GM19452 (cell line): ENCODE results near the gene ECEL1.
"Not testable (repeated sequence)": the region's sequence is repeated elsewhere in the genome, so short reads cannot be mapped to it uniquely, and the experiment has no call there.

Source experiments
- ATAC-seq: cut with Tn5 transposase; IDR thresholded peaks from one replicate; pipeline ENCODE4 v1.9.1; 2021; ENCODE audit not compliant: unreplicated experiment

ECEL1 gene, protein sequence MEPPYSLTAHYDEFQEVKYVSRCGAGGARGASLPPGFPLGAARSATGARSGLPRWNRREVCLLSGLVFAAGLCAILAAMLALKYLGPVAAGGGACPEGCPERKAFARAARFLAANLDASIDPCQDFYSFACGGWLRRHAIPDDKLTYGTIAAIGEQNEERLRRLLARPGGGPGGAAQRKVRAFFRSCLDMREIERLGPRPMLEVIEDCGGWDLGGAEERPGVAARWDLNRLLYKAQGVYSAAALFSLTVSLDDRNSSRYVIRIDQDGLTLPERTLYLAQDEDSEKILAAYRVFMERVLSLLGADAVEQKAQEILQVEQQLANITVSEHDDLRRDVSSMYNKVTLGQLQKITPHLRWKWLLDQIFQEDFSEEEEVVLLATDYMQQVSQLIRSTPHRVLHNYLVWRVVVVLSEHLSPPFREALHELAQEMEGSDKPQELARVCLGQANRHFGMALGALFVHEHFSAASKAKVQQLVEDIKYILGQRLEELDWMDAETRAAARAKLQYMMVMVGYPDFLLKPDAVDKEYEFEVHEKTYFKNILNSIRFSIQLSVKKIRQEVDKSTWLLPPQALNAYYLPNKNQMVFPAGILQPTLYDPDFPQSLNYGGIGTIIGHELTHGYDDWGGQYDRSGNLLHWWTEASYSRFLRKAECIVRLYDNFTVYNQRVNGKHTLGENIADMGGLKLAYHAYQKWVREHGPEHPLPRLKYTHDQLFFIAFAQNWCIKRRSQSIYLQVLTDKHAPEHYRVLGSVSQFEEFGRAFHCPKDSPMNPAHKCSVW

DNA sequence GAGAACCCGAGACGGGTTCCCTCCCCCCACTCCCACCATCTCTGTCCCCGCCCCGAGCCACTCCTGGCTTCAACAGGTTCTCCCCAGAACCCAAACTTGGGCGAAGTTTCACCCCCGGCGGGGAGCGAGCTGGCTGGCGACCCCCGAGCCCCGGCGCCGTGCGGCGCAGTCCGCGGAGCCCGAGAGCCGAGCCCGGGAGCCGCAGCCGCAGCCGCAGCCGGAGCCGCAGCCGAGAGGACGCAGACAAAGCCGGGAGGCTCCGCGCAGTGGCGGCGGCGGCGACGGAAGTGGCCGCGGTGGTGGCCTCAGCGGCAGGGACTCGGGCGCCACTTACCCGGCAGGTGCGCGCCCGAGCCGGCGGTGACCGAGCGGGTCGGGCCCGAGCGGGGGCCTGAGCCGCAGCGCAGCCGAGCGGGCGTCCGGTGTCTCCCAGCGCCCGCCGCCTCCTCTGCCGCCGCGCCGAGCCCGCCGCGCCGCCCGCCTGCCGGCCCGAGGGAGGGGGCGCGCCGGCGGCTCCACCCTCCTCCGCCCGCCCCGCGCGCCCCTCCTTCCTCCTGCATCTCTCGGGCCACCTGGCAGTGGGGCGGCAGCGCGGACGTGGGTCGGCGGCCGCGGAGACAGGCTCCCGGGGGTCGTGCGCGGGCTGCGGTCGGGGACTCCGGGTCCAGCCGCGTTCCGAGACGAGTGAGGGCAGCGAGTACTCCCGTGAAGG is at the start of gene ECEL1:
Gene ECEL1 (minus strand): TSS at position 450 of the 712 bp plus-strand sequence. CDS start 1,181 bp downstream, outside the sequence.
- no peak for ATAC-seq

- ATAC-seq: no peak
Observed at GRCh38 chr2:232537079-232537478, 49.4 kb upstream of the ECEL1 start.

DNA sequence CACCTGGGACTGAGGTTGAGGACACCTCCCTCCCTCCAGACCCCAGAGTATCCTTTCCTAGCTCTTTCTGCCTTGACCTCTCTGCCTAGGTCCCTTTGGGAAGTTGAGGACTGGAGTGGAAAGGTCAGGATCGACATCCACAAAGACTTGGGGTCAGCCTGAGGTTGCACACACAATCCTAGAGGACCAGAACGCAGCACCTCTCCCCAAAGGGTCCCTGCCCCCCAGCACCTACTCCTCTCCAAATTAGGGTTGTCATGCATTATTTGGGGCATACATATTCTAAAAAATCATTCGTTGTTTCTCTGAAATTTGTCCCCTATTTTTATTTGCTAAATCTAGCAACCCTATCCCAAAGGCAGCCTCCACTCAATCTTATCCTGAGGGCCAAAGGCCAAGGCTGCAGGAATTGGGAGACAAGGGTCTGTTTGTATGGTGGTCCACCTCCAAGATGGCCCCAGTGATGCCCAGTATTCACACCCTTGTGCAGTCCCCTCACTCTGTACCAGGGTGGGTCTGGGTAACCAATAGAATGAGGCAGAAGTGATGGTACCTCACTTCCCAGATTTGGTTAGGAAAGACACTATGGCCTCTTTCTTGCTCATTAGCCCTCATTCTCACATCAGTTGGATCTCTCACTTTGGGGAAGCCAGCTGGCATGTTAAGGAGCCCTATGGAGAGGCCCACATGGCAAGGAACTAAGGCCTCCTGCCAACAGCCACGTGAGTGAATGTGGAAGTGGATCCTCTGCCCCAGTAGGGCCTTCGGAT is 48.3 kb upstream of the ECEL1 start:
- ATAC-seq: no peak

DNA sequence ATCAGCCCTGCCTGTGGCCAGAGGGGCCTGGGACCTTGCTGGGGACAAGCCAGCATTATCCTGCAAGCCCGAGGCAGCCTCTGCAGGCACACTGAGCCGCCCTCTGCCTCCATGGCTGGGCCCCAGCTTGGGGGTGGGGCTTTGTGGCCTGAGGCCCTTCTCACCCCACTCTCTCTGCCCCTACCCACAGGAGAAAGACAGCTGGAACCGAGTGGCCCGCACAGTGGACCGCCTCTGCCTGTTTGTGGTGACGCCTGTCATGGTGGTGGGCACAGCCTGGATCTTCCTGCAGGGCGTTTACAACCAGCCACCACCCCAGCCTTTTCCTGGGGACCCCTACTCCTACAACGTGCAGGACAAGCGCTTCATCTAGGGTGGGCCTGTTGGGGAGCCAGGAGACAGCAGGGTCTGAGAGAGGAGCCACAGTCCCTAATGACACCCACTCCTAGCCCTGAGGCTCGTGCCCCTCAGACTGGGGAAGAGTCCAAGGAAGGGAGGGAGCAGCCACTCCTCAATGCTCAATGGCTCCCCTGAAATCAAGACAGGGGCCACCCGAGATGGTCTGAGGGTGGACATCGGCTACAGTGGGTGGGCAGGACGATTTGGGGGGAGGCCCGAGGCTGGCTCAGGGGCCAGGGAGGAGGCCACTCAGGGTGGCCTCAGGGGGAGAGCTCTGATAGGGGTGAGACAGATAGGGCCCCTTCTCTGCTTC is 47.5 kb upstream of the ECEL1 start:
- ATAC-seq: no peak

- ATAC-seq: no peak
Observed at GRCh38 chr2:232533944-232534710, 46.5 kb upstream of the ECEL1 start.

- ATAC-seq: not testable (repeated sequence)
Observed at GRCh38 chr2:232532821-232533220, 45.2 kb upstream of the ECEL1 start.

DNA sequence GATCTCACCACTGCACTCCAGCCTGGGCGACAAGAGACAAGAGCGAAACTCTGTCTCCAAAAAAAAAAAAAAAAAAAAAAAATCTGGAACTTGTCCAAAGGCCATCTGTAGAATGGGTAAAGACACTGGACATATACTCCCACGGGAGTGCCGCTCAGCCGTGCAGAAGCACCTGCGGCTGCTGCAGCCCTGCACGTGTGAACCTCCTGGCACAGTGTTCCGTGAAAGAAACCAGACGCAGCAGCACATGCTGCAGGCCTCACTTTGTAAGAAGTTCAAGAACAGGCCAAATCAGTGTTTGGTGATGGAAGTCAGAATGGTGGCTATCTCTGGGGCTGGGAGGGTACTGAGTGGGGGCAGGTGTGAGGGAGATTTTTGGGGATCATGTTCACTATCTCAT is 44.8 kb upstream of the ECEL1 start:
- no peak for ATAC-seq

DNA sequence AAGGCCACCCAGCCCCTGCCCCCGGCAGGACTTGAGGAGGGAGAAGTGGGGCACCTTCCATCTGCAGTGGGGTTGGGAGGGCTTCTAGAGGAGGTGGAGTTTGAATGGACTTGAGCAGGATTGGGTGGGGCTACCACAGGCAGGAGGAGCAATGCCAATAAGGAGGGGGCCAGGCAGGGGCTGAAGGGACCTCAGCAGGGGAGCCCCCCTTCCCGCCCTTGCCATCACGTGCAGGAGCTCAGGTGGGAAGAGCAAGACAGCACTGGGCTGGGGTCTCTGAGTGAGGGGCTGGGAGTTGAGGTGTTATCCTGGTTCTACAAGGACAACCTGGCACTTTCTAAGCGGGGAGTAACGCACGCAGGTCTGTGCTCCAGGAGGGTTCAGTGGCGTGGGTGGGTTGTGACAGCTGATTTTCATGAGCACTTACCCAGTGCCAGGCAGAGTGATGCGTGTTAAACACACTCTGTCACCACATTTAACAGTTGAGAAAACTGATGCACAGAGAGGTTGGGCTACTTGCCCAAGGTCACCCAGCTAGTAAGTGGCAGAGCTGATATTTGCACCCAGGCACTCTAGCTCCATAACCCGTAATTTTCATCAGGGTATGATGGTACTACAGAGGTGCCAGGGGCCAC is 43.1 kb upstream of the ECEL1 start:
- no peak for ATAC-seq

GRCh38 chr2:232529806-232530547 is 42.3 kb upstream of the ECEL1 start:
- no peak for ATAC-seq

DNA sequence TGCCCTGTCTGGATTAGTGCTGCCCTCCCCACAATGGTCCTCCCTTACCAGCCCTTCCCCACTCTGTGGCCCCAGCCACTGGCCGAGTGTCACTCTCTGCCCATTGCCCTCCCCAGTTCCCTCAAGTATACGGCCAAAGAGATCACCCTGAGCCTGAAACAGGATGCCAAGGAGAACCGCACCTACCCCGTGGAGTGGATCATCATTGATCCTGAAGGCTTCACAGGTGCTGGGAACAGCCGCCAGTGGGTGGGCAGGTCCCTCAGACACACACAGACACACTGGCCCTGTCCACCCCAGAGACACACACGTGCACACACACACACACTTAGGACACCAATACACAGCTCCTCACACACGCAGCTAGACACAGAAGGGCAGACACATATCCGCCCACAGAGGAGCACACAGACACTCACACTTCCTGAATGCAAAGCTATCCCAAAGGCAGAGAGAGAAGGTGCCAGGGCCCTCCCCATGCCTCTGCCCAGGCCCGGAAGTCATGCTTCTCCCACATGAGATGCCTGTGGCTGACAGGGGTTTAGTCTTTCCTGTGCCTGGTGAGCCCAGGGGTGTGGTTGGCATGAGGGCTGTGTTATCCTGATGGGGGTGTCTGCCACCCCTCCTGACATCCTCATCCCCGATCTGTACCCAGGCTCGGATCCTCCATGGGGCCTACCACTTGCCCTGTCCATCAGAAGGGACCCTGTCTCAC is 41.3 kb upstream of the ECEL1 start:
- ATAC-seq: no peak

DNA sequence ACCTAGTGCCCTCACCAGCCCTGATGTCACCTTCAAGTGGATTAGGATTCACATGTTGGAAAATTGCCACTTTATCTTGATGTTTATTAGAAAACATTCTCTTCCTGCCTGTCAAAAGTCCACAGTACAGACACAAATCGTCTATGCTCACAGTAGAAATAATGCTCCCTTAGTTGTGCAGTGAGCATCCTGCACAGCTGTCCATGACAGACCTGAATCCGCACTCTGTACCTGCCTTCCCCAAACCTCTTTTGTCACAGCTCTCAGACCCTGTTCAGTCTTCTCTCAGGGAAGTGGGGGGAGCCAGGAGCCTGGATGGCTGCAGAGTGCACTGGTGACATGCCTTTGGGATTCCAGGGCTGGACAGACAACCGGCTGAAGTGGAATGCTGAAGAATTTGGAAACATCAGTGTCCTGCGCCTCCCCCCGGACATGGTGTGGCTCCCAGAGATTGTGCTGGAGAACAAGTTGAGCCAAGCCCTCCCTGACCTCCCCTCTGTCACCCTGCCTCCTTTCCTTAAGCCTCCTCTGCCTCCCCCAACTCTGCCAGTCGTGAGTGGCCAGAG is 40.4 kb upstream of the ECEL1 start:
- no peak for ATAC-seq

DNA sequence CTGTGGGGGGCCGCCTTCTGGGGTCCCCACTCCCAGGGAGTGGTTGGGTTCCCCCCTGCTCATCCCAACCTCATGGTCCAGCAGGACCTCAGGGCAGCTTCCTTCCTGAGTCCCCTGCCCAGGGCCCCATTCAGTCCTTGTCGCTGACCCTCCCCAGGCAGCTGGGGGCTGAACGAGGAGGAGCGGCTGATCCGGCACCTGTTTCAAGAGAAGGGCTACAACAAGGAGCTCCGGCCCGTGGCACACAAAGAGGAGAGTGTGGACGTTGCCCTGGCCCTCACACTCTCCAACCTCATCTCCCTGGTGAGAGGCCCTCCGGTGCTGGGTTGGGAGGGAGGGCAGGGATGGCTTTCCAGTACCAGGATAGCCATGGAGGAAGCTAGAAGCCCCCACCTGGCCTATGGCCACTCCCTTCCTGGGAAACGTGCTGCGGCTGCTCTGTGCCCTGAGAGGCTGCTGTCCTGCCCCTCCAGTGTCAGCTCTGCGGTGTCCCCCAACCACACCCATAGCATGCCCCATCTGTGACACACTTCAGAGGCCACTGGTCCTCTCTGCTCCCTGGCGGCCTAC is 38.8 kb upstream of the ECEL1 start:
- ATAC-seq: no peak

- no peak for ATAC-seq
Observed at GRCh38 chr2:232525791-232526371, 38.2 kb upstream of the ECEL1 start, which contains the start of gene CHRND. TSS of gene CHRND (plus strand) at chr2:232526160. CDS start at chr2:232526216, 56 bp downstream.

- no peak for ATAC-seq
Observed at GRCh38 chr2:232525199-232525598, 37.6 kb upstream of the ECEL1 start.

DNA sequence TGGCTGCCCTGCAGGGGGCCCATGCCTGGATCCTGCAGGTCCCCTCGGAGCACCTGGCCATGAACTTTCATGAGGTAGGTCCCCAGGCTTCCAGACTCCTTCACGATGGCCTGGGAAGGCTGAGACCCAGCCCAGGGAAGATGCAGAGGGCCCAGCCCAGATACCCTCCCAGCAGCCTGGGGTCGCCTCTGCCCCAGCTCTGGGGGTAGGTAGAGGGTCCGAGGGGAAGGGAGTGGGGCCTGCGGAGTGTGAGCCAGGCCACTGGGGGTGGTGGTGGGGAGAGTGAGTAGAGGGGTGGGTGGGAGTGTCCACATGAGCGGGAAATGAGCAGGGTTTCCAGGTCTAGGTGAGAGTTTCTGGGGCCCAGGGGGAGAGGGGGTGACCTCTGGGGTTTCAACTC is 37.1 kb upstream of the ECEL1 start:
- ATAC-seq: no peak
